DMS 273 (cell line): ENCODE results near the gene PRKCE.

Experiments
- DNase-seq: peaks from one replicate; lab custom pipeline; 2025; ENCODE audit not compliant: unreplicated experiment; lab: John Stamatoyannopoulos, UW

PRKCE gene

DNA sequence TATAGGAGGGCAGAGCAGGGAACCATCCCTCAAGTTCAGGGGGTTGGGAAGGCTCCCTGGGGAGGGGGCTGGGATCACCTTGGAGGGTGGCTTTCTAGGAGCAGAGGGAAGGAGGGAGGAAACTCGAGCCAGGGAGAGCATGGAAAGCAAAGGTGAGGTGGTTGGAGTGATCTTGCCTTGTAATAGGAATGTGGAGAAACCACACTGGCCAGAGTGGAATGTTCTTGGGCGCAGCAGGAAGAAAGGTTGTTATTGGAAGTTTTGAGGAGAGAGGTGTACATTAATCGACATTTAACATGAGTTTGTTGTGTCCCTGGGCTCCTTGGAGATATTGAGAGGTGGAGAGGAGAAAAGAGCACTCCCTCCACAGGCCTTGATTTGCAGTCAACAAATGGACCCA, 272.2 kb downstream of the PRKCE start:
- DNase-seq, result no peak

DNA sequence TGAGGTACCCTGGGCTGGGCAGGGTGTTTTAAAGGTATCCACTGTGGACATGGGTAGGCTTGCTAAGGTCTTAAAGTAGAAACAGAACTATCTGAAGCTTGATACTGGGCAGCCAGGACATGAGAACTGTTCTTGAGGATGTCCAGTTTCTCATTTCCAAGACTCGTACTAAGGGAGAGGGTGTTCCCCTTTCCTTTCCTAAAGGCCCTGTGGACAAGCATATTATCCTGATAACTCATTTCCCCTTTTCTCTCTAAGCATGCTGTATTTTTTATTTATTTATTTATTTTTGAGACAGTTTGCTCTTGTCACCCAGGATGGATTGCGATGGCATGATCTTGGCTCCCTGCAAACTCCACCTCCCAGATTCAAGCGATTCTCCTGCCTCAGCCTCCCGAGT, 273.6 kb downstream of the PRKCE start:
- no peak for DNase-seq

DNA sequence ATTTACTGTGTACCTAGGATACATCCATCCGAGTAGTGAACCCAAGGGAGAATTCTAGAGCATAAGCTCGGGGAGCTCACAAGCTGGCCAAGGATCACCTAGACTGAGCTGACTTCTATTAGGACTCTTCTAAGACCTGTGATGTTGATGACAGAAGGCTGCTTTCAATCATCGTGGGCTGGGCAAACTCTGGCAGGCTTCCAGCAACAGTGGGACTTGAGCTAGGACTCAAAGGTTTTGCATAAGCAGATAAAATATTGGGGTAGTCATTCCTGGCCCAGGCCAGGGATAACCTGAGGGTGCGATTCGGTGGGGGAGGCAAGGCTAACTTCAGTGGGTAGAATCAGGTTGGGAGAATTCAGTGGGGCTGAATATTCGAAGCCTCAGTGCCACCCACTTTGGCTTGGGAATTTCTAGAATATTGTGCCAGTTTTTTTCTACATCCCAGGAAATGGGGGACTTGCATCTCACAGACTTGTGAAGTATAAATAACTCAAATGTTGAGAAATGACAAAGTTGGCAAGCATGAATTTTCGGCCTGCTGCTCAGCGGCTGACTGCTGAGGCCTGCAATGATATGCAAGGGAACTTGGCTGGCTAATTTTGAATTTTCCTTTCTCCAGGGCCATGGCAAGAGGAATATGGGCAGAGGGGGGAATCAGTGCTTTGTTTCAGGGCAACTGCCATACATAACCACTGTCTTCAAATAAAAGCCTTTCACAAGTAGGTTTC, 274.3 kb downstream of the PRKCE start:
- peak; percentile 65 for DNase-seq

DNA sequence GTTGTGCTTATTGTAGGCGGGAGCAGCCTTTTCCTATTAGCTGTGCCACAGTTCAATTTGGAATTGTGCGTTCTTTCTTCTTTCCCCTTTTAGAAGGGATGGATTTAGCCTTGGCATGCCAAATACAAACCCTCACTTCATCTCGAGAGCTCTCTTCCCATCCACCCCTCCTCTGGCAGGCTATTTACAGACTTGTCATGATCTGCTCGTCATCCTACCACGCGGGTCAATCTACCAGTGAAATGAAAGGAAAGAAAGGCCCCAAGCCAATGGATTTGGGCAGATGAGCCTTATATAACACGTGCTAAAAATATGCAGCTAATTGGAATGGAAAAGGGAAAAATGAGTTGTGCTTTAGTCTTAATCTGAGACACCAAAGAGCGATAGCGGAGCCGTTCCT, 277.5 kb downstream of the PRKCE start:
- DNase-seq, result no peak

DNA sequence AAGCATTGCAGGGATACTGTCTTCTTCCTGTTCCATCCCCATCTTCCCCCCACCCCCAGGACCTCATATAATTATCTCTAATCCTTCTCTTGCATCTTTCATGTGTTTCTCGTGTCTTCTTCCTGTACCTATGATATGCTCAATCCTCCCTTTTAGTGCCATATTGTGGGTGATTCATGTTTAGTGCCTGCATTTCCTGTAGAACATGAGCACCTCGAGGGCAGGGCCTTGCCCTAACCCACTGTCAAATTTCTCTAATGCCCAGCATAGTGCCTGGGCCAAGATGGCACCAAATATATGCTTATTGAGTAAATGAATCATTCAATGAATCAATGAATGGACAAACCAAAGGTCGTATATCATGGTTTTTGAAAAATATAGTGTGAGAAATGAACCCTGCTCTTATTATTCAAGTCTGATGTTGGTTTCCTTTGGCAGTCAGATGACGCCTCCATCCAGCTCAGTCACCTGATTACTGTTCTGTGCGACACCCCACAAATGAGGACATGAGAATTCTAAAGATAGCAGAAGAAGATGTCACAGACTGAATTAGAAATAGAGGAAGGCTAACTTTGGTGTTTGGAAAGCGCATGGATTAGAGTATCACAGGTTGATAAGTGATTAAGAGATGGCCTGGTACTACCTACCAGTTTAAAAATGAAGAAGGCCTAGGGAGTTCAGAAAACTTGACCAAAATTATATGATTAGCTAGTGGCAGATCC, 278.4 kb downstream of the PRKCE start:
- no peak for DNase-seq

DNA sequence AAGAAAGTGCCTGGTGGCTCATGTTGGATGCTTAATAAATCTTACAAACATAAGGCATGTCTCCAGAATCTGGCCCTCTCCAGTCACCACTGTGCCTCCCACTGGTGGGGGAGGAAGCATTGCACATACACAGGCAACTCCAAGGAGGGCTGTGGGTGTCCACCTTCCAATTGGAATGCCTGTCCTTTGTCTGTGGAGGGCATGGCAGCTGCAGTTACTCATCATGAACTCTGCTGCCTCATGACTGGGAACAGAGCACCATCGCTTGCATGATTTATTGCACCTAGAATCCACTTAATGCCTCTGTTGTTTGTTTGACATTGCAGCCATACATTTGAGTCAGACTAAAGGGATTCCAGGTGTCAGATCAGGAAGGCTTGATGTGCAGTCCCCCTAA, 278.9 kb downstream of the PRKCE start:
- no peak for DNase-seq

DNA sequence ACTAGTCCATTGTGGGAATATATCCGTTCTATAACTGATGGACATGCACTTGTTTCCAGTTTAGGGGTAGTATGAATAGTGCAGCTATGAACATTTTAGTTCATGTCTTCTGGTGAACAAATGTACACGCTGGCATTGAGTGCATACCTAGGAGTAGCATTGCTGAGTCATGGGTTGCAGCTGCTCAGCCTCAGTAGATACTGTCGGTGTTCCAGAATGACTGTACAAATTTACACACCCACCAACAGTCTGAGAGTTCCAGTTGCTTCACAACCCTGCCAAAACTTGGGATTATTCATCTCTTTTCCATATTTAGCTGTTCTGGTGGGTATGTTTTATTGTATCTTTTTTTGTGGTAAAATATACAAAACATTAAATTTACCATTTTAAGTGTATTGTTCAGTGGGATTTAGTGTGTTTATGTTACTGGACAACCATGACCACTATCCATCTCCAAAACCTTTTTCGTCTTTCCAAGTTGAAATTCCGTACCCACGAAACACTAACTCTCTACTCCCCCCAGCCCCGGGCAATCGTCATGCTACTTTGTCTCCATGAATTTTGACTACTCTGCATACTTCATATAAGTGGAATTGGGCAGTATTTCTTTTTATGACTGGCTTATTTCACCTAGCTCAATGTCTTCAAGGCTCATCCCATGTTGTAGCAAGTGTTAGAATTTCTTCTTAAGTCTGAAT, 281.0 kb downstream of the PRKCE start:
- DNase-seq, result no peak

DNA sequence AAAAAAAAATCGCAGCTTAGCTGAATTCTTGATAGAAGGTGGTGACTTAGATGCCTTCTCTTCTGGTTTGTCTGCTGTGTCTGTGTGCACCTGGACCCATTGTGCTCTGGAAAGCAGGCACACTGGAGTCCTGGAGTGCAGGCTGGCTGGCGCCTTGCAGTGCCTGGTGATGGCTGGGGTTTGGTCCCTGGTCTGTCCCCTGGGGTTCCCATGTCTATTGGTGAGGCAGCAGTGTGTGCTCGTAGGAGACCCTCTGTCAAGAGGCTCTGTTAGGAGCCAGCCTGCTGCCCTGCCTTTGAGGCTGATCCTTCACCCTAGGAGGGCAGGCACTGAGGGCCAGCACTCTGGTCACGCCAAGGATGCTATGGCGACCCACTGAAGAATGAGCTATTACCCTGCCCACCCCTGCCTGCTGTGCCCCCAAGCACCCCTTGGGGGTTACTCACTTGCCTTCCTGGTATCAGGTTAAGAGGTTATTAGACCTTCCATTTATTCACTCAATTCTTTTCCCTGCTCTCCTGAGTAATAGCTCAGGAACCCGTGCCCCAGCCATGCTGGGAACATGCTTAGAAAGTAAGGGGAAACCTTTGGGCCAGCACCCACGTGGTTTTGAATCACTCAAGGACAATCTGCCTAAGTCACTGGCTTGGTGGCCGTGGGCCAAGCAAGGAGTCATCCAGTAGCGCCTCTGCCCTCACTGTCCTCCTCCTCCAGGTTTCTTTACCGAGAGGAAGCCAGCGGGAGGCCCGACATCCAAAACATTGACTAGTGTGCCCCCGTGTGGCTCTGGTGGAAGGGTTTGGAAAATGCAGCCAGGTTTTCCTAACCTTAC, 284.5 kb downstream of the PRKCE start:
- peak; percentile 98 for DNase-seq

DNA sequence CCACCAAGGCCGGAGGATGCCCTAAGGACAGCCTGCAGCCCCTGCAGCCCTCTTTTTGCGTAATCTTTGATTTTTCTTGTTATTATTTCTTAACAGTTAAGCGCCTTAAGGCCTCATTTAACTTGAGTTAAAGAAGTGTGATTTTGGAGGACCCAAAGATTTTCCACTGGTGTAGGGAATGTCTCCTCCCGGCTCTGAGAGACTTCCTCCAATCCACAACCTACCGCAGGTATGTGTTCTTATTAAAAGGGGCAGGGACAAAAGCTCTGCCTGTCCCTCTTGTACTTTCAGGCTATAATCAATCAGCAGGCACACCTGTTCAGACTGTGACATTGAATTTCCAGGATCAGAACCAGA, 285.1 kb downstream of the PRKCE start:
- no peak for DNase-seq

DNA sequence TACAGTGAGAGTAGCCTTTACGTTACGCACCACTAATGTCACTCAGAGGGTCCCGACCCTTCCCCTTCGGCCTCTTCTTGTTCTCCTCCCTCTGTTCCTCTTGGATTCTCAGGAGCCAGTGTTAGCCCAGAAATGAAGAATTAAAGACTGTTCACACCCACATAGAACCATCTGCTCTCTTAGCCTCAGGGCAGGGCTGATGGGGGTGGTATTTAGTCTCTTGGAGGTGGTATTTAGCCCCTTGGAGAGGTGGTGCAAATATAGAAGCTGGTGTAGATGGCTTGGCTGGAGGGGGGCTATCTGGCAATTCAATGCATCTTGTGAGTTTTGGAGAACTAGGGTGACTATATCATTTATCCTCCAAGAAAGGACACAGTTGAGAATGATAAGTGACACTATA, 286.5 kb downstream of the PRKCE start:
- DNase-seq, result peak; percentile 43

DNA sequence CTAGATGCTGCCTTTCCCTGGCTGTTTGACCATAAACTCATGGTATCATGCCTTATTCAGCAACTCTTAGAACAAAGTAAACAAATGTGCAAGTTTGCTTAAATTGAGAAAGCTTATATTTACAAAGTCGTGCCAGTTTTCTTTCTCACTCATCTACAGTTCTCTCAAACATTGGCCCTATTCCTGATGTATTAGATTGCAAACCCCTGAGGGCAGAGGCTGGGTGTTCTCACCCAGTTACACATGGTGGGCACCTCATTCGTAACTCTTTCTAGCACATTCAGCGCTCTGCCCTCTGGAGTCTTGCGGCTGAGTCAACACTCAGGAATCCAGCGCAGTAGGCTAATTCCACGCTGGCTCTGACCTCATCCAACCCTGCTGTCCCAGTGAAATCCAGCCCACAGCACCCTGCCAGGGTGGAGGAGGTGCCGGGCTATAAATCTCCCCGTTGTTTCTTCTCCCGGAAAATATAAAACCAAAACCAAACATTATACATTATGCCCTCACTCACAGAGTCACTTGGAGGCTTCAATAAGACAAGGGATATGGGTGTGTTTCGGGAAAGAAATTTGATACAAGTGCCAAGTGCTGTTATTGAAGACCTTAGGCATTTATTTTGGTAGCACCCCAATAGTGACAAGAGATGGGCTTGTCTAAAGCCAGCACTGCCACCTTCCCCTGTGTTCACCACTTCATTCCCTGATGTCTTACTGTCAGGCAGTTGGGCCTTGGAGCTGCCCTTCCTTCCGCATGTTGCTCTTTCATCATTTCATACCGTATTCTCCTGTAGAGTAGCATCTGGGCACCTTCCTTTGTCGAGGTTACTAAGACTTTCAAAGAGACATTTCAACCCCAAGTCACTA, 287.4 kb downstream of the PRKCE start:
- peak; percentile 89 for DNase-seq

DNA sequence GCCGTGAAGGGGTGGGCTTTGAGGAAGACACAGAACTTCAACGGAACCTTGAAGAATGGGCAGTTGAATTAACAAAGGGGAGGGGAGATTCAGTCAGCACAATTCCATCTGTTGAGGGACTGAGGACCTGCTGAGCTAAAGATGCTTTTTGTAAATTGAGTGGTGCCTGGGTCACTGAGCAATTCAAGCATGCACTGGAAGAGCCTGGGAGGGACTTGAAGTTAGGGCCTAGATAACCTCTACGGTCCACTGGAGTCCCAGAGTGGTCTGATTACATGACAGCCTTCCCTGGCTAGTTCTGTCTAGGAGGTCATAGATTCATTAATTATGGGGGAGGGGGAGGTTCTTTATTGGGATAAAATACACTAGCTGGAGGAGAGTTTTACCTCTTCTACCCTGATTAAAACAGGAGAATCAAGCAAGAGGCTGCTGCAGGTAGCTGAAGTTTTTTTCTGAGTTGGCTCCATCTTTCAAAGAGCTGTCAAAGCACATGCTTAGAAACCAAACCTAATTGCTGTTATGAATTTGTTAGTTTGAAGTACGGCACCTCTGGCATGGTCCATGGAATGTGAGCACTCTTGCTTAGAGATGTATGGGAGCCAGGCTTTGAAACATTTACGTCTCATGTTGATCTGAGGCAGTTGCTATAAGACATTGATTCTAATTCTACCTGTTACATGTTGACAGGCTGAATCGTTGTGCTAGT, 290.2 kb downstream of the PRKCE start:
- DNase-seq, result no peak

DNA sequence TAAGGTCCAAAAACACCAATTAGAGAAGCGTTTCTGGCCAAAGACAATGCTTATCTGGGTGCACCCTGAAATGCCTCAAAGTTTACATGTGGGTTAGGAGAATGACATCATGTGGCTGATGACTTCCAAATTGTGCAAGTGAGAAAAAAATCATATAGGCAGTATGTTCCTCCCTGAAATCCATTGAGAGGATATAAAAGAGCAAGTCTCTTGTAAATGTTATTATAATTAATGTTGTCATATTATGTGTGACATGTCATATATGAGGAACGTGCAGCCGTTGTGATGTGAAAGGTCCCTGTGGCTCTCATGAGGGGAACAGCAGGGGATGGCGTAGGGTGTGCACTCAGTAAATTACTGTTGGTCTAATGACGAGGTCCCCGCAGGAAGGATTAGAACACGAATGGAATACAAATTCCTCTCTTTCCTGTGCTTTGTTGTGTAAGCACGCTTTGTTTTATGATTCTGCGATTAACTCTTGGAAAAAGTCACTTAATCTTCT, 290.8 kb downstream of the PRKCE start:
- DNase-seq, result no peak

DNA sequence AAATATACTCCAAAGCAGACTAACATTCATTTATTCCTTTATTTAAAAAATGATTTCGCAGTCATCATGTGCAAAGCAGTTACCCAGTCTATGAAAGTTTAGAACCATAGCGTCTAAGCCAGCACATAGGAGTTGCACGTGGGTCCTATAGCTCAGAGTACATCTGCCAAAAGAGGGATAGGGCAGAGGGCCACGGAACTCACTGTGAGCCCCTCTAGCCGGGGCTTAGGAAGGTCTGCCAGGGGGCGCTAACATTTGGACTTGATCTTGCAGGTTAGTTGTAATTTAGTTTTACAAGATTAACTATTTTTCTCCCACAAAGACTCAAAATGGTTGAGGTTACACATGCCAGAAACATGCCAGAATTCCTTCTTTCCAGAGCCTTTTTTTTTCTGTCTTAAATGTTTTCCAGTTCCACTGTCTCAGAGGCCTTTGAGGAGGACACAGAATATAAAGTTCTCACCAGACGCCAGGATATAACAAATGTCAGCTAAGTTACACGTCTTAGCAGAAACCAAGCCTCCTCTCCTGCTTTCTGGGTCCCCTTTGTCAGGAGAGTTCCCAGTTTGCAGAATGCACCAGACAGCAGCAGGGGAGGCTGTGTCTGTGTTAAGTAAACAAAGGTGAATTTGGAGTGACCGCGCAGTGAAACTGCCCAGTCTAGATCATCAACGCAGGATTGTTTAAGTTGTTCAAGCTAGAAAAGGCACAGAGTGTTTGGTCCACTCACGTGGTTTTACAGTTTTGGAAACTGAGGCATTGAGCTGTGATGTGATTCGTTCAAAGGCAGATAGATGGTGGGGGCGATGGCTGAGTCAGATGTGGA, 292.0 kb downstream of the PRKCE start:
- DNase-seq, result no peak

DNA sequence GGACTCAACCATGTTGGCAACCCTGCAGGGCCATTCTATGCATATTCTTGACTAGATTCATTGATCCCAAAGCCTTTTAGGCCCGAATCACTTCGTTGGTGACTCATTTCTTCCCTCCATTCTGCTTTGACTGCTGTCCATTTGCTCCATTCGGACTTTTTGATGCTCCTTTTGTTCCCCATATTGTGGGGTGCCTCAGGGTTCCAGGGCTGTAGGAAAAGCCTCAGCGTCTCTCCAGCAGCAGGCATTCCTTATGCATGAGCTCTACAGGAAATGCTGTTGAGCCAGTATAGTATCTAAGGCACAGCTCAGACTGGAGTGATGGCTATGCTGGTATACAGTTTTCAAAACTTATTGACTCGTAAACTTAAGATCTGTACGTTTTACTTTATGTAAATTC, 292.6 kb downstream of the PRKCE start:
- DNase-seq, result no peak

DNA sequence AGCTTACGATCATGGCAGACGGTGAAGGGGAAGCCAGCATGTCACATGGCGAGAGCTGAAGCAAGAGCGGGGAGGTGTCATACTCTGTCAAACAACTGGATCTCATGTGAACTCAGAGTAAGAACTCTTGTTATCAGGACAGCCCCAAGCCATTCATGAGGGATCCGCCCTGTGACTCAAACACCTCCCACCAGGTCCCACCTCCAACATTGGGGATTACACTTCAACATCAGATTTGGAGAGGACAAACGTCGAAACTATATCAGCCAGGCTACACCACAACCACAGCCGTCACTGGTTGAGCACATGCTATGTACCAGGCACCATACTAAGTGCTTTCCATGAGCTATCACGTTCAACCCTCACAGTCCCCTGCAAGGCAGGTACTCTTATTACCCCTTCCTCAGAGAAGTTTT, 293.8 kb downstream of the PRKCE start:
- no peak for DNase-seq

DNA sequence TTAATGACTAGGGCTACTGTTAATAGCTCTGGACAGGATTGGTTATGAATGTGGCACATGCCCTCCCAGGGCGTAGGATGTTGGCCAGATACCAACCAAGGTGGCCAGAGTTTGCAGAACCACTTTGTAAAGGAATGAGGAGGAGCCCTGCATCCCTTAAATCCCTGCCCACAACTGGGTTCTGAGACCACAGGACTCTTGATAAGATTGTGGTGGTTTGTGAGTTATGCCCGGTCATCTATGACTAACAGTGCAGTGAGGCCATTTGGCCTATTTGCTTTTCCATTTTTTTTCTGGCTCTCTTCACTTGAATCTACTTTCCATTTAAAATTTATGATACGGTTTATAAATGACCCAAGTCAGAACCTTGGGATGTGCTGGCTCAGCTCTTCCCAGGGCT, 294.5 kb downstream of the PRKCE start:
- DNase-seq, result no peak

DNA sequence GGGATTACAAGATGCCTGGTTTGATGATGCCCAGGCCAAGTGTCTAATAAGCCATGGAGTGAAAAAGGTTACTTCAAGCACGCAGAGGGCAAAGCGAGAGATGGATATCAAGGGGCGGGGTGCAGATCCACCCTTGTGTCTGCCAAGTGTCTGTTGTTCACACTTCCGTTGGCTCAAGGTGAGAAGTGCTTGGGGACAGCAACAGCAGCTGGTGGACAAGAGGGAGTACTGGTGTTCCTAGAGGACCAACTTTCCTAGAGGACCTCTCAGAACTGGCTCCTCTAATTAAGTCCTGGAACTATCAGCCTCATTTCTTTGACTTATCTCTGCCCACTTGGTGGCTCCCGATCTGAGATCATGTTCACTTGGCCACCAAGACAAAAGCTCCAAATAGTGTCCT, 299.1 kb downstream of the PRKCE start:
- no peak for DNase-seq
